Neural crest cell (in vitro differentiated cells): ENCODE data around the gene TBC1D4. TPM values are rescaled to one million over a fixed set of nuclear protein-coding genes. Genes with fewer than 3 reads are reported as not detected.

Experiments used
- DNase-seq: peaks from one replicate; pipeline ENCODE4 v3.0.0; 2021; ENCODE audit warnings: low read depth, mixed read lengths, low spot score
- H3K27ac Mint-ChIP-seq: one replicate; pipeline ENCODE4 v1.8.0; 2021; ENCODE audit warnings: mild to moderate bottlenecking, mixed read lengths; ENCODE audit not compliant: unreplicated experiment
- H3K27me3 Mint-ChIP-seq: 2 replicates; pipeline ENCODE4 v1.8.0; 2021; ENCODE audit warnings: low read depth, mild to moderate bottlenecking, mixed read lengths
- H3K36me3 Mint-ChIP-seq: 2 replicates; pipeline ENCODE4 v1.8.0; 2021; ENCODE audit warnings: low read depth, mild to moderate bottlenecking, mixed read lengths
- H3K4me1 Mint-ChIP-seq: 2 replicates; pipeline ENCODE4 v1.8.0; 2021; ENCODE audit warnings: mixed read lengths
- H3K4me3 Mint-ChIP-seq: one replicate; pipeline ENCODE4 v1.8.0; 2021; ENCODE audit warnings: mild to moderate bottlenecking, mixed read lengths
- H3K9me3 Mint-ChIP-seq: 2 replicates; pipeline ENCODE4 v1.8.0; 2021; ENCODE audit warnings: mixed read lengths
- CTCF ChIP-seq: fragments of 200-600 bp; sonication (generic); conservative IDR thresholded peaks from 2 replicates; pipeline ENCODE4 v1.5.0; 2021; ENCODE audit warnings: antibody characterized with exemption, mild to moderate bottlenecking
- total RNA-seq: library from RNA; stranded (reverse); gene quantifications from 2 replicates; pipeline ENCODE4 v1.2.1, GENCODE V29; 2021

TBC1D4 gene
- total RNA-seq, 1 donor from 2014 or later, result 13.4 TPM

GRCh38 chr13:75410207-75410606, 71.8 kb downstream of the TBC1D4 start:
- Mint-ChIP-seq H3K27ac (no peak overlapping the region), H3K9me3 (peaks cover 2% of the 10 kb centered on the region), H3K4me3 (no peak overlapping the region), H3K36me3 (peaks cover 3% of the 10 kb centered on the region), H3K27me3 (no peaks in the 10 kb centered on the region), H3K4me1 (peaks cover 13% of the 10 kb centered on the region)
- no peak for TF ChIP-seq CTCF
- DNase-seq, result no peak

GRCh38 chr13:75407998-75408397, 74.0 kb downstream of the TBC1D4 start:
- no peak overlapping the region for H3K4me3 Mint-ChIP-seq
- H3K4me1 Mint-ChIP-seq, result peaks cover 13% of the 10 kb centered on the region
- DNase-seq, result no peak
- no peak overlapping the region for H3K27ac Mint-ChIP-seq
- peaks cover 3% of the 10 kb centered on the region for H3K36me3 Mint-ChIP-seq
- no peak for TF ChIP-seq CTCF
- peaks cover 2% of the 10 kb centered on the region for H3K9me3 Mint-ChIP-seq
- no peaks in the 10 kb centered on the region for H3K27me3 Mint-ChIP-seq

- Mint-ChIP-seq H3K4me3 (no peak overlapping the region), H3K9me3 (peaks cover 2% of the 10 kb centered on the region), H3K4me1 (peaks cover 9% of the 10 kb centered on the region), H3K27me3 (no peaks in the 10 kb centered on the region), H3K27ac (no peak overlapping the region), H3K36me3 (peaks cover 3% of the 10 kb centered on the region)
- DNase-seq, result no peak
- no peak for TF ChIP-seq CTCF
Observed at GRCh38 chr13:75407473-75407872, 74.5 kb downstream of the TBC1D4 start.

GRCh38 chr13:75405976-75406703, 75.8 kb downstream of the TBC1D4 start:
- no peaks in the 10 kb centered on the region for H3K27me3 Mint-ChIP-seq
- DNase-seq, result no peak
- no peak overlapping the region for H3K27ac Mint-ChIP-seq
- peaks cover 3% of the 10 kb centered on the region for H3K36me3 Mint-ChIP-seq
- H3K4me1 Mint-ChIP-seq, result peaks cover 9% of the 10 kb centered on the region
- no peak for TF ChIP-seq CTCF
- no peak overlapping the region for H3K4me3 Mint-ChIP-seq
- peaks cover 2% of the 10 kb centered on the region for H3K9me3 Mint-ChIP-seq

GRCh38 chr13:75404726-75405125, 77.2 kb downstream of the TBC1D4 start:
- DNase-seq, result no peak
- no peak for TF ChIP-seq CTCF
- H3K27ac Mint-ChIP-seq, result no peak overlapping the region
- no peak overlapping the region for H3K4me3 Mint-ChIP-seq
- H3K9me3 Mint-ChIP-seq, result peaks cover 4% of the 10 kb centered on the region
- H3K36me3 Mint-ChIP-seq, result peaks cover 6% of the 10 kb centered on the region
- peaks cover 9% of the 10 kb centered on the region for H3K4me1 Mint-ChIP-seq
- no peaks in the 10 kb centered on the region for H3K27me3 Mint-ChIP-seq
